GM12873 (cell line): Measurements from ENCODE around the gene GGACT.

Experiments used
- CTCF ChIP-seq: IDR thresholded peaks from 2 replicates; pipeline ENCODE4 v1.5.1; 2012; ENCODE audit warnings: low read depth, mild to moderate bottlenecking, moderate library complexity, low read length, control low read depth; ENCODE audit not compliant: insufficient read depth; ENCODE audit errors: missing control alignments

Gene GGACT

GRCh38 chr13:100480676-100481075 is 107.9 kb downstream of the GGACT start:
- no peak for TF ChIP-seq CTCF
